Glutamatergic neuron (in vitro differentiated cells): ENCODE data around the gene CHST11. TPM values are rescaled to one million over a fixed set of nuclear protein-coding genes. Genes with fewer than 3 reads are reported as not detected.

Source experiments
- DNase-seq: peaks from one replicate; pipeline ENCODE4 v3.0.0; 2022
- H3K27ac Mint-ChIP-seq: one replicate; pipeline ENCODE4 v1.8.0; 2020; ENCODE audit warnings: mild to moderate bottlenecking, mixed read lengths, inconsistent platforms; ENCODE audit not compliant: unreplicated experiment
- H3K27me3 Mint-ChIP-seq: one replicate; pipeline ENCODE4 v1.8.0; 2020; ENCODE audit warnings: mild to moderate bottlenecking, moderate library complexity, mixed read lengths, inconsistent platforms; ENCODE audit not compliant: unreplicated experiment
- H3K36me3 Mint-ChIP-seq: one replicate; pipeline ENCODE4 v1.8.0; 2020; ENCODE audit warnings: mild to moderate bottlenecking, mixed read lengths, inconsistent platforms; ENCODE audit not compliant: unreplicated experiment
- H3K4me1 Mint-ChIP-seq: one replicate; pipeline ENCODE4 v1.8.0; 2020; ENCODE audit warnings: mild to moderate bottlenecking, low read depth, mixed read lengths, inconsistent platforms; ENCODE audit not compliant: unreplicated experiment
- H3K4me3 Mint-ChIP-seq: one replicate; pipeline ENCODE4 v1.8.0; 2020; ENCODE audit warnings: mild to moderate bottlenecking, mixed read lengths, inconsistent platforms; ENCODE audit not compliant: unreplicated experiment
- H3K9me3 Mint-ChIP-seq: one replicate; pipeline ENCODE4 v1.8.0; 2020; ENCODE audit warnings: mild to moderate bottlenecking, moderate library complexity, mixed read lengths, inconsistent platforms; ENCODE audit not compliant: unreplicated experiment
- CTCF ChIP-seq: fragments of 200-600 bp; sonication (generic); IDR thresholded peaks from one replicate; pipeline ENCODE4 v1.5.0; 2021; ENCODE audit not compliant: partially characterized antibody, unreplicated experiment
- total RNA-seq: library from RNA; stranded (reverse); fragmentation: NEBNext Ultra II Directional; extraction: Animal tissue kit (Norgen Biotek cat#: 25700); gene quantifications from one replicate; pipeline ENCODE4 v1.2.1, GENCODE V29; 2021; ENCODE audit not compliant: unreplicated experiment

The CHST11 gene
- total RNA-seq, 1 donor from 2014 or later, result 11.5 TPM

GRCh38 chr12:104514092-104514810 is 57.5 kb downstream of the CHST11 start:
- H3K9me3 Mint-ChIP-seq, result no peaks in the 10 kb centered on the region
- peaks cover 6% of the 10 kb centered on the region for H3K4me1 Mint-ChIP-seq
- peaks cover under 1% of the 10 kb centered on the region for H3K36me3 Mint-ChIP-seq
- no peak overlapping the region for H3K4me3 Mint-ChIP-seq
- no peak for DNase-seq
- no peak for TF ChIP-seq CTCF
- no peaks in the 10 kb centered on the region for H3K27me3 Mint-ChIP-seq
- no peak overlapping the region for H3K27ac Mint-ChIP-seq

GRCh38 chr12:104515899-104516298 is 59.2 kb downstream of the CHST11 start:
- Mint-ChIP-seq H3K36me3 (no peaks in the 10 kb centered on the region), H3K4me1 (peaks cover 22% of the 10 kb centered on the region), H3K4me3 (no peak overlapping the region), H3K27me3 (peaks cover 3% of the 10 kb centered on the region), H3K9me3 (peaks cover 3% of the 10 kb centered on the region), H3K27ac (no peak overlapping the region)
- TF ChIP-seq CTCF, result no peak
- no peak for DNase-seq

GRCh38 chr12:104516821-104517220 is 60.1 kb downstream of the CHST11 start:
- Mint-ChIP-seq H3K27me3 (peaks cover 3% of the 10 kb centered on the region), H3K9me3 (peaks cover 3% of the 10 kb centered on the region), H3K4me3 (no peak overlapping the region), H3K27ac (no peak overlapping the region), H3K36me3 (no peaks in the 10 kb centered on the region), H3K4me1 (peaks cover 31% of the 10 kb centered on the region)
- no peak for DNase-seq
- no peak for TF ChIP-seq CTCF

- Mint-ChIP-seq H3K27me3 (peaks cover 3% of the 10 kb centered on the region), H3K4me3 (no peak overlapping the region), H3K9me3 (peaks cover 3% of the 10 kb centered on the region), H3K36me3 (no peaks in the 10 kb centered on the region), H3K27ac (no peak overlapping the region), H3K4me1 (peaks cover 31% of the 10 kb centered on the region)
- no peak for DNase-seq
- no peak for TF ChIP-seq CTCF
Observed at GRCh38 chr12:104517880-104518279, 61.1 kb downstream of the CHST11 start.

- TF ChIP-seq CTCF, result no peak
- Mint-ChIP-seq H3K4me3 (peak overlapping the region; percentile 41), H3K4me1 (peaks cover 28% of the 10 kb centered on the region), H3K27me3 (peaks cover 3% of the 10 kb centered on the region), H3K36me3 (no peaks in the 10 kb centered on the region), H3K27ac (peak overlapping the region; percentile 20), H3K9me3 (peaks cover 3% of the 10 kb centered on the region)
- no peak for DNase-seq
Observed at GRCh38 chr12:104519190-104520019, 62.7 kb downstream of the CHST11 start.
